HL-60 (cell line): ENCODE results near the gene ZNG1B.
"Not testable (repeated sequence)": the region's sequence is repeated elsewhere in the genome, so short reads cannot be mapped to it uniquely, and the experiment has no call there.

ENCODE experiments used
- GABPA ChIP-seq: IDR thresholded peaks from 2 replicates; pipeline ENCODE4 v1.6.1; 2012; ENCODE audit warnings: low read depth
- POLR2AphosphoS5 ChIP-seq: IDR thresholded peaks from 2 replicates; pipeline ENCODE4 v1.6.1; 2012; ENCODE audit warnings: low read depth
- SPI1 ChIP-seq: IDR thresholded peaks from 2 replicates; pipeline ENCODE4 v1.6.1; 2012; ENCODE audit warnings: low read depth, mild to moderate bottlenecking, borderline replicate concordance
- TF ChIP-seq, protein P1 (sequence below): IDR thresholded peaks from one replicate; pipeline ENCODE4 v1.5.1; 2011; ENCODE audit warnings: low read length, control low read depth, inconsistent platforms; ENCODE audit not compliant: insufficient read depth
- TF ChIP-seq, protein P2 (sequence below): IDR thresholded peaks from 2 replicates; pipeline ENCODE4 v1.6.1; 2012; ENCODE audit warnings: low read depth; ENCODE audit not compliant: insufficient replicate concordance

DNA sequence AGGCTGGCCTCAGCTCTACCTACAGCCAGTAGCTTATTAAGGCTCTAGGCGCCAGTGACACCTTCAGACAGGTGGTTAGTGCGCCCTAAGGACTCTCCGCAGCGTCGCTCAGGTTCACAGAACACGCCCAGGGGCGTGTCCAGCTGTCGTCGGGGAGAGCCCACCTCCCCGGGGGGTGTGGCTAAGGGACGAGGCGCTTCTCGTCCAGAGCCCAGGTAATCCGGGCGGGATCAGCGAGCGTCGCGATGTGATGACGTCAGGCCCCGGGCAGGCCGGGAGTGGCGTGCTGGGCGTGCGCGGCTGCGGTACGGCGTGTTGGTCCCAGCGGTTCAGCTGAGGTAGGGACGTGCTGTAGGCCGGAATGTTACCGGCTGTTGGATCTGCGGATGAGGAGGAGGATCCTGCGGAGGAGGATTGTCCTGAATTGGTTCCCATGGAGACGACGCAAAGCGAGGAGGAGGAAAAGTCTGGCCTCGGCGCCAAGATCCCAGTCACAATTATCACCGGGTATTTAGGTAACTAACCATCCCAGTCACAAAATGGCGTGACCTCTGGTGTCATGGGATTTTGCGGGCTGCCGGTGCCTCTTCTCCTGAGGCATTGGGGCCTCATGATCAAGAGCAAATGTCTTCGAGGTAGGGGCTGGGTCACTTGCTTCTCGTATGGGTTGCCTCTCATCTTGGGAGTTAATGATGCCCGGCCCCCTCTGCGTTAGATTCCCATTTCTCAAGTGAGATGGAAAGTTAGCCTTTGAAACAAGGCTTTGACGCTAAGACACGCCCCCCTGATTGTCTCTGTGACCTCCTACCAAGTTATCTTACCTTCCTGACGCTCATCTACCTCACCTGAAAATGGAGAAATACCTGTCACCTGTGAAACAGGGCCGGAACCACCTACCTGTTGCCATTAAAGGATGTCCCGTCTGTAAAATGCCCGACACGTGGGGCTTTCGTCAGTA is at the start of gene ZNG1B:
- TF ChIP-seq, protein P1, sequence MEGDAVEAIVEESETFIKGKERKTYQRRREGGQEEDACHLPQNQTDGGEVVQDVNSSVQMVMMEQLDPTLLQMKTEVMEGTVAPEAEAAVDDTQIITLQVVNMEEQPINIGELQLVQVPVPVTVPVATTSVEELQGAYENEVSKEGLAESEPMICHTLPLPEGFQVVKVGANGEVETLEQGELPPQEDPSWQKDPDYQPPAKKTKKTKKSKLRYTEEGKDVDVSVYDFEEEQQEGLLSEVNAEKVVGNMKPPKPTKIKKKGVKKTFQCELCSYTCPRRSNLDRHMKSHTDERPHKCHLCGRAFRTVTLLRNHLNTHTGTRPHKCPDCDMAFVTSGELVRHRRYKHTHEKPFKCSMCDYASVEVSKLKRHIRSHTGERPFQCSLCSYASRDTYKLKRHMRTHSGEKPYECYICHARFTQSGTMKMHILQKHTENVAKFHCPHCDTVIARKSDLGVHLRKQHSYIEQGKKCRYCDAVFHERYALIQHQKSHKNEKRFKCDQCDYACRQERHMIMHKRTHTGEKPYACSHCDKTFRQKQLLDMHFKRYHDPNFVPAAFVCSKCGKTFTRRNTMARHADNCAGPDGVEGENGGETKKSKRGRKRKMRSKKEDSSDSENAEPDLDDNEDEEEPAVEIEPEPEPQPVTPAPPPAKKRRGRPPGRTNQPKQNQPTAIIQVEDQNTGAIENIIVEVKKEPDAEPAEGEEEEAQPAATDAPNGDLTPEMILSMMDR = not testable (repeated sequence)
- not testable (repeated sequence) for TF ChIP-seq POLR2AphosphoS5, SPI1, GABPA
- TF ChIP-seq, protein P2, sequence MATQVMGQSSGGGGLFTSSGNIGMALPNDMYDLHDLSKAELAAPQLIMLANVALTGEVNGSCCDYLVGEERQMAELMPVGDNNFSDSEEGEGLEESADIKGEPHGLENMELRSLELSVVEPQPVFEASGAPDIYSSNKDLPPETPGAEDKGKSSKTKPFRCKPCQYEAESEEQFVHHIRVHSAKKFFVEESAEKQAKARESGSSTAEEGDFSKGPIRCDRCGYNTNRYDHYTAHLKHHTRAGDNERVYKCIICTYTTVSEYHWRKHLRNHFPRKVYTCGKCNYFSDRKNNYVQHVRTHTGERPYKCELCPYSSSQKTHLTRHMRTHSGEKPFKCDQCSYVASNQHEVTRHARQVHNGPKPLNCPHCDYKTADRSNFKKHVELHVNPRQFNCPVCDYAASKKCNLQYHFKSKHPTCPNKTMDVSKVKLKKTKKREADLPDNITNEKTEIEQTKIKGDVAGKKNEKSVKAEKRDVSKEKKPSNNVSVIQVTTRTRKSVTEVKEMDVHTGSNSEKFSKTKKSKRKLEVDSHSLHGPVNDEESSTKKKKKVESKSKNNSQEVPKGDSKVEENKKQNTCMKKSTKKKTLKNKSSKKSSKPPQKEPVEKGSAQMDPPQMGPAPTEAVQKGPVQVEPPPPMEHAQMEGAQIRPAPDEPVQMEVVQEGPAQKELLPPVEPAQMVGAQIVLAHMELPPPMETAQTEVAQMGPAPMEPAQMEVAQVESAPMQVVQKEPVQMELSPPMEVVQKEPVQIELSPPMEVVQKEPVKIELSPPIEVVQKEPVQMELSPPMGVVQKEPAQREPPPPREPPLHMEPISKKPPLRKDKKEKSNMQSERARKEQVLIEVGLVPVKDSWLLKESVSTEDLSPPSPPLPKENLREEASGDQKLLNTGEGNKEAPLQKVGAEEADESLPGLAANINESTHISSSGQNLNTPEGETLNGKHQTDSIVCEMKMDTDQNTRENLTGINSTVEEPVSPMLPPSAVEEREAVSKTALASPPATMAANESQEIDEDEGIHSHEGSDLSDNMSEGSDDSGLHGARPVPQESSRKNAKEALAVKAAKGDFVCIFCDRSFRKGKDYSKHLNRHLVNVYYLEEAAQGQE = not testable (repeated sequence)
